Spleen (tissue), 11 donors: ENCODE data around the gene BRD3OS. TPM values are rescaled to one million over a fixed set of nuclear protein-coding genes. Genes with fewer than 3 reads are reported as not detected.

Experiments used
- DNase-seq: peaks from one replicate; pipeline ENCODE4 v3.0.0-alpha.2; 2020
- H3K27ac ChIP-seq, 8 donors: fragments of 200-600 bp; sonication (generic) in 7 of 8; 1 replicate in 4 of 8; 2 replicates in 4 of 8; pipeline versions ENCODE4 v1.5.0 to v1.8.0; 2016 to 2021; ENCODE audit warnings: inconsistent platforms in 4 of 8, mild to moderate bottlenecking in 4 of 8, moderate library complexity in 1 of 8
- H3K27me3 ChIP-seq, 7 donors: fragments of 200-600 bp; sonication (generic) in 6 of 7; replicated peaks in 1 of 7; 1 replicate in 4 of 7; 2 replicates in 3 of 7; pipeline versions ENCODE4 v1.5.0 to v1.8.0; 2016 to 2021; ENCODE audit warnings: inconsistent platforms in 3 of 7, mild to moderate bottlenecking in 1 of 7
- H3K36me3 ChIP-seq, 6 donors: fragments of 200-600 bp; sonication (generic) in 5 of 6; 1 replicate in 4 of 6; 2 replicates in 2 of 6; pipeline versions ENCODE4 v1.5.0 to v1.8.0; 2016 to 2021; ENCODE audit warnings: inconsistent platforms in 2 of 6
- H3K4me1 ChIP-seq, 6 donors: fragments of 200-600 bp; sonication (generic) in 5 of 6; 1 replicate in 3 of 6; 2 replicates in 3 of 6; pipeline versions ENCODE4 v1.5.0 to v1.8.0; 2016 to 2021; ENCODE audit warnings: inconsistent platforms in 3 of 6
- H3K4me3 ChIP-seq, 8 donors: fragments of 200-600 bp; sonication (generic) in 7 of 8; 1 replicate in 4 of 8; 2 replicates in 4 of 8; pipeline versions ENCODE4 v1.5.0 to v1.8.0; 2016 to 2021; ENCODE audit warnings: inconsistent platforms in 4 of 8, mild to moderate bottlenecking in 4 of 8, moderate library complexity in 2 of 8
- H3K9me3 ChIP-seq, 8 donors: fragments of 200-600 bp; sonication (generic) in 7 of 8; 1 replicate in 4 of 8; 2 replicates in 4 of 8; pipeline versions ENCODE4 v1.5.0 to v1.8.0; 2016 to 2021; ENCODE audit warnings: inconsistent platforms in 4 of 8
- CTCF ChIP-seq, 11 experiments: fragments of 200-600 bp in 7 of 11; fragments of 450-650 bp in 4 of 11; sonication (generic) in 4 of 11; IDR thresholded peaks in 8 of 11; conservative IDR thresholded peaks in 3 of 11; 1 replicate in 7 of 11; 2 replicates in 4 of 11; pipeline versions ENCODE4 v1.4.0 to v1.8.0; 2016 to 2021; ENCODE audit warnings: antibody characterized with exemption in 11 of 11, inconsistent platforms in 4 of 11, mild to moderate bottlenecking in 1 of 11
- POLR2A ChIP-seq, 3 donors: fragments of 450-650 bp; IDR thresholded peaks; one replicate each; pipeline ENCODE4 v1.5.1; 2017; ENCODE audit warnings: antibody characterized with exemption in 3 of 3, mild to moderate bottlenecking in 1 of 3
- POLR2AphosphoS5 ChIP-seq, 3 donors: sonication (generic); formaldehyde crosslinking; IDR thresholded peaks; one replicate each; pipeline ENCODE4 v1.5.1; 2017; ENCODE audit warnings: antibody characterized with exemption in 3 of 3
- WGBS, 5 donors: extraction: QIAGEN DNeasy Blood & Tissue Kit in 3 of 5; methylation state at CpG; one replicate each; pipeline versions ENCODE4 v1.1.5 to v1.1.7; 2013 to 2018; 5-methylcytosine and 5-hydroxymethylcytosine counted together
- intact Hi-C: fragments of 100-400 bp; cut with DNase I; formaldehyde crosslinking; loops from one replicate; pipeline ENCODE4 v1.15.0; 2023; ENCODE audit warnings: low total_unique reads
- polyA plus RNA-seq, 3 donors: library from polyadenylated mRNA; stranded (reverse); fragments of 200-250 nt; gene quantifications; one replicate each; pipeline ENCODE4 v1.2.1, GENCODE V29; 2013
- total RNA-seq, 7 donors: library from RNA; depleted of rRNA in 3 of 7; stranded (reverse); fragments of >200 nt in 3 of 7; fragmentation: NEBNext Ultra II Directional in 4 of 7; extraction: Animal tissue kit (Norgen Biotek cat#: 25700) in 4 of 7; gene quantifications; one replicate each; pipeline versions ENCODE4 v1.1.0 to v1.2.1, GENCODE V29; 2016 to 2021
- donor health status: healthy with polysubstance abuse.
- donor health status: DM: no; HTN: no; CAD: no; lungs with moderate emphysema.
- donor health status: DM: no; HTN: no; CAD: no.
- donor health status: Bipolar disorder and iron deficiency.
- donor health status: healthy.
- donor health status: DM: no; HTN: no; CAD: no.
- donor health status: DM: yes; HTN: yes; CAD: no.

The BRD3OS gene
- total and polyA plus RNA-seq, 10 donors = 6.9 to 13.2 (median 10.7) TPM

- peaks cover 28 to 97% (median 59%) of the 10 kb centered on the region in 6 donors for H3K4me1 ChIP-seq
- no peaks in the 10 kb centered on the region for H3K9me3 ChIP-seq
- H3K4me3 ChIP-seq = no peak overlapping the region
- peak; percentile 63 for DNase-seq
- H3K27me3 ChIP-seq = peaks cover 0 to 4% (median 0%) of the 10 kb centered on the region in 7 donors
- TF ChIP-seq CTCF (IDR thresholded peaks at IDR 0.05 in 8 of 11, conservative IDR thresholded peaks at IDR 0.05 in 3 of 11) = no peak
- no peak for TF ChIP-seq POLR2AphosphoS5 (IDR thresholded peaks at IDR 0.05)
- TF ChIP-seq POLR2A (IDR thresholded peaks at IDR 0.05) = no peak
- no peak overlapping the region for H3K27ac ChIP-seq
- 93 to 96% (median 95%) methylated on average over 7 to 9 of the region's 9 CpGs for WGBS, 5 donors
- H3K36me3 ChIP-seq = no peaks in the 10 kb centered on the region
- intact Hi-C loops = no loop called here
Observed at GRCh38 chr9:133976887-133977286, 48.4 kb upstream of the BRD3OS start.

- peak; percentile 64 for DNase-seq
- Histone ChIP-seq H3K9me3 (no peaks in the 10 kb centered on the region), H3K36me3 (no peaks in the 10 kb centered on the region), H3K27me3 (peaks cover 0 to 9% (median 0%) of the 10 kb centered on the region in 7 donors), H3K4me3 (no peak overlapping the region), H3K4me1 (peaks cover 23 to 97% (median 56%) of the 10 kb centered on the region in 6 donors), H3K27ac (no peak overlapping the region)
- no peak for TF ChIP-seq POLR2A (IDR thresholded peaks at IDR 0.05)
- TF ChIP-seq POLR2AphosphoS5 (IDR thresholded peaks at IDR 0.05) = no peak
- no peak for TF ChIP-seq CTCF (IDR thresholded peaks at IDR 0.05 in 8 of 11, conservative IDR thresholded peaks at IDR 0.05 in 3 of 11)
- intact Hi-C loops = no loop called here
- 90 to 96% (median 93%) methylated on average over 12 to 26 of the region's 26 CpGs for WGBS, 5 donors
Observed at GRCh38 chr9:133977421-133978201, 47.7 kb upstream of the BRD3OS start.

- peak; percentile 69 for DNase-seq
- no peaks in the 10 kb centered on the region for H3K9me3 ChIP-seq
- TF ChIP-seq POLR2A (IDR thresholded peaks at IDR 0.05) (no peak), CTCF (IDR thresholded peaks at IDR 0.05 in 8 of 11, conservative IDR thresholded peaks at IDR 0.05 in 3 of 11) (no peak), POLR2AphosphoS5 (IDR thresholded peaks at IDR 0.05) (no peak)
- peak overlapping the region in 3 of 8 donors; percentile 61 to 66 (median 64) for H3K27ac ChIP-seq
- intact Hi-C loops = no loop called here
- H3K4me1 ChIP-seq = peaks cover 23 to 97% (median 48%) of the 10 kb centered on the region in 6 donors
- H3K27me3 ChIP-seq = peaks cover 0 to 12% (median 0%) of the 10 kb centered on the region in 7 donors
- WGBS, 5 donors = 91 to 94% (median 93%) methylated on average over 13 of the region's 13 CpGs
- no peaks in the 10 kb centered on the region for H3K36me3 ChIP-seq
- no peak overlapping the region for H3K4me3 ChIP-seq
Observed at GRCh38 chr9:133978226-133978898, 46.9 kb upstream of the BRD3OS start.

- WGBS, 5 donors = 73 to 86% (median 75%) methylated on average over 9 to 16 of the region's 16 CpGs
- Histone ChIP-seq H3K27me3 (peaks cover 0 to 13% (median 0%) of the 10 kb centered on the region in 7 donors), H3K27ac (peak overlapping the region in 6 of 8 donors; percentile 17 to 76 (median 62)), H3K36me3 (no peaks in the 10 kb centered on the region), H3K4me3 (peak overlapping the region in 3 of 8 donors; percentile 3 to 56 (median 18)), H3K4me1 (peaks cover 19 to 96% (median 43%) of the 10 kb centered on the region in 6 donors), H3K9me3 (no peaks in the 10 kb centered on the region)
- TF ChIP-seq POLR2AphosphoS5 (IDR thresholded peaks at IDR 0.05) = no peak
- intact Hi-C loops = no loop called here
- DNase-seq = no peak
Observed at GRCh38 chr9:133978899-133979272, 46.4 kb upstream of the BRD3OS start.
